ENCODE measurements around the gene PARD3.

DNA sequence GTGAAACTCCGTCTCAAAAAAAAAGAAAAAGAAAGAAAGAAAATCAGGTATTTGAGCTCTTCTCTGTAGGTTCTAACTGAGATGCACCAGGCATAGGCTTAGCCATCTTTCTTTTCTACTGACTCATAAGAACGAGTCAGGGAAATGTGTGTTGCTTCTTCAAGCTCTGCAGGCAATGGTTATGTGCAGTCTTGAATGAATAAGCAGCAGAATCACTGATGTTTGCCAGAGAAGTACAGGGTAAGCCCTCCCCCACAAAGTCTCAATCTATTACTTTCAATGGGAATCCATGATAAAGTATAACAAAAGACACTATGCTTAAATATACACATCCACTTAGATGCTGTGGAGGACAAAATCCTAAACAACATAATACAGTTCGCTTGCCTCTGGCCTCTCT, 239.2 kb downstream of the PARD3 start:
- TF ChIP-seq EP300 (IDR thresholded peaks at IDR 0.05) (no peak), POLR2A (IDR thresholded peaks at IDR 0.05) (no peak), POLR2AphosphoS5 (IDR thresholded peaks at IDR 0.05) (no peak)
